Neural cell (in vitro differentiated cells): Measurements from ENCODE around the gene HAL.

Experiments used
- EP300 ChIP-seq: fragments of 450-650 bp; conservative IDR thresholded peaks from 2 replicates; pipeline ENCODE4 v1.6.1; 2014; ENCODE audit warnings: antibody characterized with exemption, mild to moderate bottlenecking, moderate library complexity; ENCODE audit not compliant: poor library complexity, severe bottlenecking
- EZH2 ChIP-seq: fragments of 200-600, 300-800 bp; shearing (Covaris generic), sonication (generic); IDR thresholded peaks from 2 replicates; pipeline ENCODE4 v1.6.1; 2014; ENCODE audit warnings: antibody characterized with exemption, low read length, borderline replicate concordance, mild to moderate bottlenecking; ENCODE audit not compliant: insufficient read depth, poor library complexity, severe bottlenecking
- MXI1 ChIP-seq: fragments of 450-650 bp; conservative IDR thresholded peaks from 2 replicates; pipeline ENCODE4 v1.6.1; 2014; ENCODE audit warnings: antibody characterized with exemption, mild to moderate bottlenecking; ENCODE audit not compliant: poor library complexity, severe bottlenecking
- POLR2AphosphoS5 ChIP-seq: IDR thresholded peaks from 2 replicates; pipeline ENCODE4 v1.6.1; 2012
- REST ChIP-seq: IDR thresholded peaks from 2 replicates; pipeline ENCODE4 v1.6.1; 2012; ENCODE audit warnings: borderline replicate concordance
- SMC3 ChIP-seq: fragments of 450-650 bp; conservative IDR thresholded peaks from 2 replicates; pipeline ENCODE4 v1.6.1; 2014; ENCODE audit warnings: antibody characterized with exemption, mild to moderate bottlenecking, moderate library complexity; ENCODE audit not compliant: poor library complexity
- TAF1 ChIP-seq: IDR thresholded peaks from 2 replicates; pipeline ENCODE4 v1.6.1; 2012; ENCODE audit warnings: low read depth
- TF ChIP-seq, protein P1 (sequence below): fragments of 450-650 bp; IDR thresholded peaks from 2 replicates; pipeline ENCODE4 v1.5.1; 2014; ENCODE audit warnings: antibody characterized with exemption, mild to moderate bottlenecking, moderate library complexity; ENCODE audit not compliant: poor library complexity, severe bottlenecking

- TF ChIP-seq, protein P1, sequence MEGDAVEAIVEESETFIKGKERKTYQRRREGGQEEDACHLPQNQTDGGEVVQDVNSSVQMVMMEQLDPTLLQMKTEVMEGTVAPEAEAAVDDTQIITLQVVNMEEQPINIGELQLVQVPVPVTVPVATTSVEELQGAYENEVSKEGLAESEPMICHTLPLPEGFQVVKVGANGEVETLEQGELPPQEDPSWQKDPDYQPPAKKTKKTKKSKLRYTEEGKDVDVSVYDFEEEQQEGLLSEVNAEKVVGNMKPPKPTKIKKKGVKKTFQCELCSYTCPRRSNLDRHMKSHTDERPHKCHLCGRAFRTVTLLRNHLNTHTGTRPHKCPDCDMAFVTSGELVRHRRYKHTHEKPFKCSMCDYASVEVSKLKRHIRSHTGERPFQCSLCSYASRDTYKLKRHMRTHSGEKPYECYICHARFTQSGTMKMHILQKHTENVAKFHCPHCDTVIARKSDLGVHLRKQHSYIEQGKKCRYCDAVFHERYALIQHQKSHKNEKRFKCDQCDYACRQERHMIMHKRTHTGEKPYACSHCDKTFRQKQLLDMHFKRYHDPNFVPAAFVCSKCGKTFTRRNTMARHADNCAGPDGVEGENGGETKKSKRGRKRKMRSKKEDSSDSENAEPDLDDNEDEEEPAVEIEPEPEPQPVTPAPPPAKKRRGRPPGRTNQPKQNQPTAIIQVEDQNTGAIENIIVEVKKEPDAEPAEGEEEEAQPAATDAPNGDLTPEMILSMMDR = no peak
- TF ChIP-seq MXI1 (no peak), EZH2 (no peak), SMC3 (no peak), EP300 (no peak), TAF1 (no peak), POLR2AphosphoS5 (no peak), REST (no peak)
Measured at GRCh38 chr12:95955549-95956159, 40.5 kb downstream of the HAL start.
